Cerebellar cortex (tissue), 1 donor: ENCODE data around the gene HSD17B12.
"Not testable (repeated sequence)": the region's sequence is repeated elsewhere in the genome, so short reads cannot be mapped to it uniquely, and the experiment has no call there.

Experiments used
- DNase-seq: peaks from one replicate; pipeline ENCODE4 v3.0.0-alpha.2; 2015; ENCODE audit warnings: low spot score

Gene HSD17B12

DNA sequence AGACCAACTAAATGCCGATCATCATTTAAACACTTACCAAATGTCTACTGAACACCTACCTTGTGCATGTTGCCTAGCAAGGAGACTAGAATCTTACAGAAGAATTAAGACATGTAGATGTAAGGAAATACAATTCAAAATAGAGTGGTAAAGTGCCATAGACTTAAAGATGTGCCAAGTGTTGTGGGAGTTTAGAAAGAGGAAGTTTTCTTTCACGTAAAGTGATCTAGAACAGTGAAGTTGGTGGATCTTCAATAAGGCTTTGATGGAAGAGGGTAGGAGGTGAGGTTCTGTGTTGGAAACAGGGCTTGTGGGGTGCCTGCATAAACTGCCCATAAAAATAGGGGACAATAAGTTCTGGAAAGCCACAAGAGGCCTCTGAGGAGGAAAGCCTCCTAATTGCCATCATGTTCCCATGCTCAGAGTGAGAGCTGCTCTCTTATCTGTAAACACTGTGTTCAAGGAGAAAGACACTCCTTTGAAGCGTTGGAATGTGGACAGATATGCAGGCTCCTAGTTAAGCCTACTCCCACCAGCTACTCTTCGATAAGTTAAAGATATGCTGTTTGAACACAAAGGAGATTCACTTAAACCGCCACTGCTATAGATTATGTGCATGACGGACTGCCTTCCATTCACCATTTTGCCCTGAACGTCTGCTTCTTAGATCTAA lies 66.7 kb downstream of the HSD17B12 start:
- DNase-seq: no peak

DNA sequence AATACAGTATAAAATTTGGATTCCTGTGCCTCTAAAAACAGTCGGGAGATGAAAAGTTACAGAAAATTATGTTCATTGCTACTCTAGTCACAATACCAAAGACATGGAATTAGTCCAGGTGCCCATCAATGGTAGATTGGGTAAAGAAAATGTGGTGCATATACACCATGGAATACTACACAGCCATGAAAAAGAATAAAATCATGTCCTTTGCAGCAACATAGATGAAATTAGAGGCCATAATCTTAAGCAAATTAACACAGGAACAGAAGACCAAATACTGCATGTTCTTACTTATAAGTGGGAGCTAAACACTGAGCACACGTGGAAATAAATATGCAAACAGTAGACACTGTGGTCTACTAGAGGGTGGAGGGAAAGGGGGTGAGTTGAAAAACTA lies 67.6 kb downstream of the HSD17B12 start:
- no peak for DNase-seq

DNA sequence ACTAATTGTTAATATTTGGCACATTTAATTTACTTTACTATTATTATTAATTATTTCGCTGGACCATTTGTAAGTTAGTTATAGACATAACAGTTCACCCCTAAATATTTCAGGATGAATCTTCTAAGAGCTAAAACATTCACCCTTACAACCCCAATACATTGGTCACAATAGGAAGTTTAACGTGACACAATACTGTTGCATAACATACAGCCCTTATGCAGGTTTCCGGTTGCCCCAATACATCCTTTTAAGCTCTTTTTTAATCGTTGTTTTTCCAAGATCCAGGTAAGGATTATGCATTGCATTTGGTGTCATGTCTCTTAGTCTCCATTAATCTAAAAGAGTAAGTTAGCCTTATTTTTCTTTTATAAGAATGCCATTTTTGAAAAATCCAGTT lies 71.2 kb downstream of the HSD17B12 start:
- DNase-seq: no peak

DNA sequence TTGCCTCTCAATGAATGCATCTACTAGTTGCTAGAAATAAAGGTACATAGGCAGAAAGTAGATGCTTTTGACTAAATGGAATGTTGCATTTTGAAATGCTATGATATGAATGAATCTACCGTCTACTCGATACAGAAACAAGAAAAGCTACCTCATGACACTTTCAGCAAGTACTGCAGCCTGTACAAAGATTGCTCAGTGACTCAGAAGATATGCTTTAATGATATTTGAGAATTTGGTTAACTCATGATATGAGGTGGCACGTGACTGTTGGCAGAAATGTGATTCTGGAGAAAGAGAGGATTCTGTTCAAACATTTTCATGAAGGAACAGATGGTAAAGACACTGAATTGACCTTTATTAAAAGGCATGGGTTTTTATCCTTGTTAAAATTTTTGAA lies 76.0 kb downstream of the HSD17B12 start:
- no peak for DNase-seq

DNA sequence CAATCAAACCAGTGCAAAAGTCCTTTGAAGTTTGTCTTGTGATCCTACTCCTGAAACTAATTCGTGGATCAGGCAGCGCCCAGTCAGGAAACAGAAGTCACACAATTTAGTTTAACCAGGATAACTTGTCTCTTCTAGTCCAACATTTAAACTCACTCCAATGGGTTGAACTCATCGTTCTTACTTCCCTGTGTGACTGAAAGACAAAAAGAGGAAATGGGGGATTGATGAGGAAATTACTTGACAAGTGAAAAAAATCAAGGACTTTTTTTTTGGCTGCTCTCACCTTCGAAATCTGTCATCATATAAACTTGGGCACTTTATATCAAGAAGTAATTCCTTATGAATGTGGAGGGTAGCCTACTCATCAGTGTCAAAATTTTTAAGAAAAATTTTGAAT lies 78.4 kb downstream of the HSD17B12 start:
- no peak for DNase-seq

DNA sequence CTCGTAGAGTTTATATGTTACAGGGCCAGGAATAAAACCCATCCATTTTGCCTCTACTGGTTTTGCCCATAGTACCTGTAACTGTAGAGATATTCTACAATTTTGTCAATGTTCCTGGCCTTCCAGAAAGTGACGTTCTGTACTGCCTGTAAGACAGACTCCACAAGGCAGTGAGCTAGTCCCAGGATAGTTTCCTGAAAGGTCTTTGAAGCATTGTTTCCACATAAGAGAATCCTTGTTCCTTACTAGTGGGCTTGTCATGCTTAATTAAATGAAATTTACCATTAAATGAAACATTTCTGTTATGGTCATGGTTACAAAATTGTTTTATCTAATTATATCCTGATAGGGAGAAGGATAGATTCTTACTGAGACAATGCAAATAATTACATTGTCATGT lies 80.4 kb downstream of the HSD17B12 start:
- DNase-seq: no peak

DNA sequence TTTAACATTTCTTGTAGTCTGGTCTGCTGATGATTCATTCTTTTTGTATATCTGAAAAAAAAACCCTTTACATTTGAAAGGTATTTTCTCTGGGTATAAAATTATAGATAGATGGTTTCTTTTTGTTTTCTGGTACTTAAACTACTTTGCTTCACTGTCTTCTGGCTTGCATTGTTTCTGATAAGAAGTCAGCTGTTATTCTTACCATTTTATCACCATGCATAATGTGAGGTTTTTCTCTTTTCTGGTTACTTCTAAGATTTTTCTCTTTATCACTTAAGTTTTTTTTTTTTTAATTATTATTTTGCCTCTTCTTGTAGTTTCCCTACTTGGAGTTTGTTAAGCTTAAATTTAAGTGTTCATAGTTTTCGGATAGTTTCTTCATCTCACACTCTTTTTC lies 84.7 kb downstream of the HSD17B12 start:
- no peak for DNase-seq

DNA sequence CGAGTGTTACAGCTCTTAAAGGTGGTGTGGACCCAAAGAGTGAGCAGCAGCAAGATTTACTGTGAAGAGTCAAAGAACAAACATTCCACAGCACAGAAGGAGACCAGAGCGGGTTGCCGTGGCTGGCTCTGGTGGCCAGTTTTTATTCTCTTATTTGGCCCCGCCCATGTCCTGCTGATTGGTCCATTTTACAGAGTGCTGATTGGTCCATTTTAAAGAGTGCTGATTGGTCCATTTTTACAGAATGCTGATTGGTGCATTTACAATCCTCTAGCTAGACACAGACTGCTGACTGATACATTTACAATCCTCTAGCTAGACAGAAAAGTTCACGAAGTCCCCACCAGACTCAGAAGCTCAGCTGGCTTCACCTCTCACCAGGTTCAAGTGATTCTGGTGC lies 88.1 kb downstream of the HSD17B12 start:
- not testable (repeated sequence) for DNase-seq

DNA sequence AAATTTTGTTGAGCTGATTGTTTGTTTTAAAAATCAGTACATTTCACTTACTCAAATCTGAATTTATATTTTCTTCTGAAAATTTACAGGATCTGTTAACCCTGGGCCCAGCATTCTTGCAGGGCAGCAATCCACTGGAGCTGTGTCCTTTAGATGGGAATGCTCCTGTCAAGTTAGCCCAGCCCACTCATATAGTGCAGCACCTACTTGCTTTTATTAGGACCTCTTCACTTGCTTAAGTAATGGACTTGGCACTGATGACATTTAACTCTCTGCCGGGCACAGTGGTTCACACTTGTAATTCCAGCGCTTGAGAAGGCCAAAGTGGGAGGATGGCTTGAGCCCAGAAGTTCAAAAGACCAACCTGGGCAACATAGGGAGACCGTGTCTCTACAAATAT lies 89.6 kb downstream of the HSD17B12 start:
- DNase-seq: no peak

DNA sequence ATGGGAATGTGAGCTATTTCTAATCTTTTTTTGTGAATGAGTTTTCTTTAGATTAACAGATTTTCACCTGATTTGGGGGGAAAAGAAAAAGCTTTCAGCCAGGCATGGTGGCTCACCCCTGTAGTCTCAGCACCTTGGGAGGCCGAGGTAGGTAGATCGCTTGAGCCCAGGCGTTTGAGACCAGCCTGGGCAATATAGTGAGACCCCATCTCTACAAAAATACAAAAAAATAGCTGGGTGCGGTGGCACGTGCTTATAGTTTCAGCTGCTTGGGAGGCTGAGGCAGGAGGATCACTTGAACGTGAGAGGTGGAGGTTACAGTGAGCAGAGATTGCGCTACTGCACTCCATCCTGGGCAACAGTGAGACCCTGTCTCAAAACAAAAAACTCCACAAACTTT lies 92.2 kb downstream of the HSD17B12 start:
- no peak for DNase-seq

DNA sequence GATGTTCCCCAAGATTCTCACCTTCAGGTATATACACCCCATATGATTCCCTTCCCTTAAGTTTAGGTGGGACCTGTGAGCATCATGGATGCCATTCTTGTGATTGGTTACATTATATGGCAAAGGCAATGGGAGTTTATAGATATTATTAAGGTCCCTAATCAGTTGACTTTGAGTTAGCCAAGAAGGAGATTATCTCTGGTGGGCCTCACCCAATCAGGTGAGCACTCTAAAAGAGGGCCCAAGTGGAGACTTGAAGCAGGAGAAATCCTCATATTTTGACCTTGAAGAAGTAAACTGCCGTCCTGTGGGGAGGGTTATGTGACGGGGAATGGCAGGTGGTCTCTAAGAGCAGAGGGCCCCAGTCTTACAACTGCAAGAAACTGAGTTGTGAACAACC lies 94.2 kb downstream of the HSD17B12 start:
- no peak for DNase-seq

DNA sequence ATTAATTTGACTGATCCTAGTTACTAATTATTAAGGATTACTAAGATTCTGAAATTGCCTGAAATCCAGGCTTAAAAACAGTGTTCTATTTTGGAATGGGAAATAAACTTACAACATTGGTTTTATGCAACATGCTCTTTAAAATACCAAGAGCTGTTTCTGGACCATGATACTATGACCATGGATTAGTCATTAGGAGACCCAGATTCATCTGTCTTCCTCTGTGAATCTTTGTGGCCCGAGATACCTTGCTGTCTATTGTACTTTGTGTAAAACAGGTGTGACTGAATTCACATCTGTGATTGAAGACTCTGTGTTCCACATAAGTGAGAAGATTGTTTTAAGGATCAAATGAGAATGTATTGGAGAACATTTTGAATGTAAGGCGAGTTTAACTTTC lies 98.8 kb downstream of the HSD17B12 start:
- DNase-seq: no peak

DNA sequence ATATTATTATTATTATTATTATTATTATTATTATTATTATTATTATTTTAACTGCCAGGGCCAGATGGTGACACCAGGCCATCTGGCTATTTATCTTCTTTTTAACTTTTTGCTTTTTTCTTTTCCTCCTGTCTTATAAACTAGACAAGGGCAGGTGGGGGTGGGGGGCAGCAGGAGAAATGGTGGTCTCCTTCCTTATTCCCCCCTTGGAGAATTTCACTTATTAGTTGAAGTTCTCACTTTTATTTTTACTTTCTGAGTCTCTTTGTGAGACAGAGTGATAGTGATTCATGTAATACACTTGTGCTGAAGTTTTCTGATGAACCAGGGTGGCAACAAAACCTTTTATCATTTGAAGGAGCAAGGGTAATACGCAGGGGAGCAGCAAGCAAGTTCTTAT lies 103.8 kb downstream of the HSD17B12 start:
- no peak for DNase-seq

DNA sequence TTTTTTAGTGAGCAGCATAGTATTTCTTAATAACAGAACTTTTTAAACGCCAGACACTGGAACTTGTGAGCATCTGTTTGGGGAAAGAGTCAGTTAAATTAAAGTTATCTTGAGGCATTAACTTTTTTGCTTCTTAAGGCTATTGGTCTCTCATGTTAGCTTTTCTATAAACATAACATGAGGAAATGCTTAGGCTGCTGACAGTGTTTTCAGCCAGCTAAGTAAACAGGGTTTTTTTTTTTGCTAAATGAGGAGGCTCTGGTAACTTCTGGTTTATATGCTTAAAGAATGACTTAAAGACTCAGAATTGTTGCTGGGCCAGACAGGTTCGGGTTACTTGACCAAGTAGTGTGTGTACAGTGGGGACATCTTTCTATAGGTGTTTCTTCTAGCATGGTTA lies 104.3 kb downstream of the HSD17B12 start:
- DNase-seq: no peak

DNA sequence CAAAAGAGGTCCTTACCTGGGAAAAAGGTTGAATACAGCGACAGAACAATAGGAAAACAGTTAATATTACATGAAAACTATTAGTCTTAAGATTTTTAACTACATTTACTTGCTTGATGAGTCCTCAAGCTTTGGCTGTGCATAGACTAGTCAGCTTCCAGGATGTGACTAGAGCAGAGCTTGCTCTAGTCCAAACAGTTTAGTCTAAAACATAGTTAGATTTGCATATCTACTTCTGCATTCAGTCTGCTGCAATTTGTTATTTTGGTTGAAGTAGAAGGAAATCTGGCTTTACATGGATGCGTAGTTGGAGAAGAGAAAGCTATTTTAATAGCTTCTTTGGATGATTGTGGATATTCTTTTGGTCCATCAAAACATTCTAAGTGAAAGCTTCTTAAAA lies 104.8 kb downstream of the HSD17B12 start:
- no peak for DNase-seq

DNA sequence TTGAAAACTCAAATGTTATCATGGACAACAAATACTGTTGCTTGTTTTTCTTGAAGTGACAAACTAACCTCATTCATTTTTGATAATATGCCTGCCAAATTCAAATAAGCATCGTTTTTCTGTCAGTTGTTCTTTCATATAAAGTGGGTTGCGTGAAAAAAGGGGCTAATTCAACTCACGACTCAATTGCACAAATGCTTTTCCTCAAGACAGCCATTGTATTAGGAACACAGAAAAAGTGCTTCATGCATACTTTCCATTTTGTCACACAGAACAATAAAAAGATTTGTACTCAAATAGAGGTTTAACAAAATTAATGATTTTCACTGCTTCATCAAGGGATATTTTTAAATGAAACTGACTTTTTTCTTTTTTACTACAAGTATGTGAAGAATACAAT lies 105.5 kb downstream of the HSD17B12 start:
- no peak for DNase-seq

DNA sequence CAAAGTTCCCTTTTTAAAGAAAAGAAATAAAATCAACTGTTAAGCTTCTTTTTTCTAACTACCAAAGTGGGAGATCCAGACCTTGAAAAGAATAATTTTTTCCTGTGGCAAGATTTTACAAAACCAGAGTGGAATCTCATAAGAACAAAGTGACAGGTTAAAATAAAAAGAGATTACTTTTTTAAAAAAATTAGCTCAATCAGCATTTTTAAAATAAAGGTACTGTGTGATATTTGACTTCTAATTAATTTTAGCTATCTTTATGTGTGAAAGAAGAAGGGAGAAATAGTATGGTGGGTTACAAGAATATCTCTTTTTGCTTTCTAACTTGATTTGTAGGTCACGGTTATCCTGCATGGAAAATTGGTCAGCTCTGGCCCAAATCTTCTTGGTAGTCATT lies 107.3 kb downstream of the HSD17B12 start:
- no peak for DNase-seq

DNA sequence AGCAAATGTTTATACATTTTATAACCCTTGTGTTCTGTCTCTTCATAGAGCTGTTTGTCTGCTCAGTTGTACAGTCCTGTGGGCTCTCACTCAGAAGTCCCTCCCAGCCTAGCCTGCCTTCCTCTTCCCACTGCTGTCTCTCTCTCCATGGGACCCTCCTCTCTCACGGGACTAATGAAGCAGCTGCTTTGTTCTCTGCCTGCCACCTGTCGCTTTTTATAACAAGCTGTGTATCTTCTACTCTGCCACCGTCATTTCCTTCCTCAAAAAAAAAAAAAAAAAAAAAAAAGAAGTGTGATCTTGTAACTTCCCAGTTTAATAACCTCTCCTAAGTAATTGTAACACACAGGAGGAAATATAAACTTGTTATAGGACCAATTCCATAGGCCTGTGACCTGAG lies 107.9 kb downstream of the HSD17B12 start:
- DNase-seq: no peak

DNA sequence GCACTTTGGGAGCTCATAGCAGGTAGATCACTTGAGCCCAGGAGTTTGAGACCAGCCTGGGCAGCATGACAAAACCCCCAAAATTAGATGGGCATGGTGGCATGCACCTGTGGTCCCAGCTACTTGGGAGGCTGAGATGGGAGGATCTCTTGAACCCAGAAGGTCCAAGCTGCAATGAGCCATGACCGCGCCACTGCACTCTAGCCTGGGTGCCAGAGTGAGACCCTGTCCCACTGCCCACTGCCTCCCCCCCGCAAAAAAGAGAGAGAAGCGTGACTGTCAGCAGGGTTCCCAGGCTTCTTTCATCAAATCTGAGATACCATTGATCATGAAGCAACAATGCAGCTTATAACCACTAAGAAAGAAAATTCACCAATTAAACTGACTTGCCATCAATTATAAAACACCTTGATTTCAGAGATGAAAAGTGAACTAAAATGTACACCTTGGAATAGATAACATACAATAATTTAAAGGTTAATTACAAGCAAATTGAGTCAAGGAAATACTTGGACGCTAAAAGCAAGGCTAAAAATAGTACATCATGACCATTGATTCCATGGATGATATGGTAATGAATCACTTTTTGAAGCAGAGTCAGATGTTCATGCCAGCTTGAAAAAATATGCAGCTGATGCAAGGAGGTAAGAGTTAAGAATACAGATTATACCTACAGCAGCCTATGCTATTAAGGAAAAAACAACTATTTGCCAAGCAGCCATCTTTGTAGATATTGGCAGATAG lies 109.3 kb downstream of the HSD17B12 start:
- no peak for DNase-seq

DNA sequence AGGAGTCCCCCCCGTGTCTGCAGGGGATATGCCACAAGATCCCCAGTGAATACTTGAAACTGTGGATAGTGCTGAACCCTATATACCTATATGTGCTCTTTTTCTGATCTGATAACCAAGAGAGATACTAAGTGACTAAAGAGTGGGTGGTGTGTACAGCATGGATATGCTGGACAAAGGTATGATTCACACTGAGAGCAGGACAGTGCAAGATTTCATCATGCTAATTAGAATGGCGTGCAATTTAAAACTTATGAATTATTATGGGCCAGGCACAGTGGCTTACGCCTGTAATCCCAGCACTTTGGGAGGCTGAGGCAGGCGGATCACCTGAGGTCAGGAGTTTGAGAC lies 109.9 kb downstream of the HSD17B12 start:
- no peak for DNase-seq

DNA sequence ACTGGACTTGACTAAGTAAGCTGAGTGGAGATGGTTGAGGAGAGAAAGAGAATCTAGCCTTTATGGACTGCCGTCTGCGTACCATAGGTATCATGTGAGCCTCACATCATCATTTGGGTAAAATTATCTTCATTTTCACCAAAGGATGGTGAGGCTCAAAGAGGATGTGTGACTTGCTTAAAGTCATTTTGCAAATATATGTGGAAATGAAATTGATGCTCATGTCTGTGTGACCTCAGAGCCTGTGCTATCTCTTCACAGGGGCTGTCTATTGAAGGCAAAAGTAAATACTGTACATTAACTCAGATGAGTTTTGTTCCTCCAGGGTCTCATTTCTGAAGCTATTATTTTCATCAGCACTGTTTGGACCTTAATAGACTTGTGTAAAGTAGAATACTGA lies 116.8 kb downstream of the HSD17B12 start:
- DNase-seq: no peak

DNA sequence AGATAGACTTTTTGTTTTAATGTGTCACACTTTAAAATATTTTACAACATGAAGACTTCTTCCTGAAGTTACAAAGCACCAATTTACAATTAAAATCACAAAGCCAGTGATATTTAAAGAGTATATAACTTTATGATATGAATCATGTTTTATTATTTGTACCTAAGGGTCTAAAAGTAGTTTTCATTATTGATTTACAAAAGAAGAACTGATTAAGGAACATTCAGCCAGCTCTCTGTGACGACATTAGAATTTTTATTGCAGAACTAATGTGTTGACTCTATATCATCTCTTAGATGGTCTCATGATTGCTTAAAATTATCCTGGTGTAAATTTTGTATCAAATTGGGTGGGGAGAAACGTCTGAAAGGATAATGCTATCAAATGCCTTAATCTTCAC lies 117.3 kb downstream of the HSD17B12 start:
- DNase-seq: no peak

DNA sequence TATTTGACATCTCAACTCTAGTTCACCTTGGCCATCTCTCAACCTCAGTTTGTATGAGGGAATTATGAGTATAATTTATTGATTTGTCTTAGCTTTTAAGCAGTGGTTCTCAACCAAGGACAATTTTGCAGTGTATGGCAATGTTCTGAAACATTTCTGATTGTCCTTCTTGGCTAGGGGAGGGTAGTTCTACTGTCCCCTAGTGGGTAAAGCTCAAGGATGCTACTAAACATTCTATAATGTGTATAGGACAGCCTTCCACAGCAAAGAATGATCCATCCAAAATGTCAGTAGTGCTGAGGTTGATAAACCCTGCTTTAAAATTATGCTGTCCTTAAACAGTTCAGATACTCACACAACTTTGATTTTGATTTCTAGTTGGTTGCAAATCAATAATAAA lies 122.0 kb downstream of the HSD17B12 start:
- peak; percentile 7 for DNase-seq

DNA sequence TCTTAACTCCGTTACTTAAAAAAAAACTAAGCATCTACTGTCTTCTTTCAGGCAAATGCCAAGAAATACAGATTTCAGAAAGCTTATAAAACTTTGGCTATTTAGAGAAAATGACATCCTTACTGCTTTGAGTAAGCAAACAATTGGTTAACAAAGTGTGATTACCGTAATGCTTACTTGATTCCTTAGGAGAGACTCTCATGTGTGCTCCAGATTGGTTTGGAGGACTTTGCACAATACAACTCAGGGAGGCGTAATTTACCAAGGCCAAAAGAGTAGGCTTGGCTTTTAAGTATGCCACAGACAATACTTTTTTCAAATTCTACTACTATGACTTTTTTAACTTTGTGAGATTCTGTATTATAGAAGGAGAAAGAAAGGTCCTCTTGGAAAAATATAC lies 123.2 kb downstream of the HSD17B12 start:
- no peak for DNase-seq
